HG03565 (cell line): ENCODE results near the gene ZFAND6.

Source experiments
- ATAC-seq: cut with Tn5 transposase; IDR thresholded peaks from one replicate; pipeline ENCODE4 v1.9.1; 2021; ENCODE audit warnings: mild to moderate bottlenecking, moderate library complexity; ENCODE audit not compliant: unreplicated experiment

The ZFAND6 gene

GRCh38 chr15:80186066-80186465, 126.6 kb downstream of the ZFAND6 start:
- no peak for ATAC-seq

GRCh38 chr15:80186597-80186996, 127.1 kb downstream of the ZFAND6 start:
- no peak for ATAC-seq
